SKM-1 treated with dmso at 0.1 percent for 144 hours (cell line): Measurements from ENCODE around the gene MED7.
"Not testable (repeated sequence)": the region's sequence is repeated elsewhere in the genome, so short reads cannot be mapped to it uniquely, and the experiment has no call there.

Experiments used
- DNase-seq: peaks from one replicate; lab custom pipeline; 2025; ENCODE audit not compliant: unreplicated experiment; lab: John Stamatoyannopoulos, UW

MED7 gene, protein sequence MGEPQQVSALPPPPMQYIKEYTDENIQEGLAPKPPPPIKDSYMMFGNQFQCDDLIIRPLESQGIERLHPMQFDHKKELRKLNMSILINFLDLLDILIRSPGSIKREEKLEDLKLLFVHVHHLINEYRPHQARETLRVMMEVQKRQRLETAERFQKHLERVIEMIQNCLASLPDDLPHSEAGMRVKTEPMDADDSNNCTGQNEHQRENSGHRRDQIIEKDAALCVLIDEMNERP

DNA sequence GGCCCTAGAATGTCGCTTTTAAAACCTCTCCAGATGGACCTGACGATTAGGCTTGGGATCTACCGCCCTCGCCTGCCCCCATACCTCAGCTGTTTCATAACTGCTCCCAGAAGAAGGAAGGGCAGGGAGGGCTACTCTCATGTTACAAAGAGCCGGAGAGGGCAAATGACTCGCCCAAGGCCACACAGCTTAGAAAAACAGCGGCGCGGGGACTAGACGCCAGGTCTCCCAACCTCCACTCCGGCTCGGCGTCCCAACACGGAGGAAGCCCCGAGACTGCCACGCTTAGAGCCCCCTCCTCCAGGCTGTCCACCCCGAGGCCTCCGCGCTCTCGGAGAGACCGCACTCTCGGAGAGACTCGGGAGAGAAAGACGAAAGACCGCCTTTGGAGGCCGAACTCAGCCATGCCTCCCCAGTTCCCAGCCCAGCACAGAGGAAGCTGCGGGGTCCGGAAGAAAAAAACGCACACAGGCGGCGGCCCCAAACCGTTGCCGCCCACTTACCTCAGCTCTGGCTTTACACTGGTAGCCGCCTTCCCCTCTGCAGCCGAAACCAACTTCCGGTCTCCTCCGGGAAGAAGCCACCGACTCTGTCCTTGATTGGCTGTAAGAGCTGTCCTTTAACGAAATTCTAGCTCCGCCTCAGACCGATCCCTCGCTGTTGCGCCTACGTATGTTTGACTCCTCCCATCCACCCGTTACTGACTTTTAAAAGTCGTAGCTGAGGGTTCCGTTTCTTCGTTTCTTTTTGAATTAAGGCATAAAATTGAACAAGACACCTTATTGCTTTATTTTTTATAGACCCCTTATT lies at the start of gene MED7:
Gene MED7 (minus strand): TSS at position 549 of the 810 bp plus-strand sequence. CDS start 3,434 bp downstream, outside the sequence.
- peak; percentile 97 for DNase-seq

DNA sequence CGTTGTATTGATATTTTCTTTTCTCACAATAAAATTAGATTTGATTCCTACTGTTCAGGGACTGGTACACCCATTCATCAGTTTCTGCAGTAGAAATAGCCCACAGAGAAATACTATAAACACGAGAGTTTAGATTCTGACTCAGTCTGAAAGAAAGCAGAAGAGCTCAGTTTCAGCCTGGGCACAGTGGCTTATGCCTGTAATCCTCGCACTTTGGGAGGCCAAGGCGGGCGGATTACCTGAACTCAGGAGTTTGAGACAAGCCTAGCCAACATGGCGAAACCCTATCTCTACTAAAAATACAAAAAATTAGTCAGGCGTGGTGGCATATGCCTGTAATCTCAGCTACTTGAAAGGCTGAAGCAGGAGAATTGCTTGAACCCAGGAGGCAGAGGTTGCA lies 46.6 kb upstream of the MED7 start:
- no peak for DNase-seq

DNA sequence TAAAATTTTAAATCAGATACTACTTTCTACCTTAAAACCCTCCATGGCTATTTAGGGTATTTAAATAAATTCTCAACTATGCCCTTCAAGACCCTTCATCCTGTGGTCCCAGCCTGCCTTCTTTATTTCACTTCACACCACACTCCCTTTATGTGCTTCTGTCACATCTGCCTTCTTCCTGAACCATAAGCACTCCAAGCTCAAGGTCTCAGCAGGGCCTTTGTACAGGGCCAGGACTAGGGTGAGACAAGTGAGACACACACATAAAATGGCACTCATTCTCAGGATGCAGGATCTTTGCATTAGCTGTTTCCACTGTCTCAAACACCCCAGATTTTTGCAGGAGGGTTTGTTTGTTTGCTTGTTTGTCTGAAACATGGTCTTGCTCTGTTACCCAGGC lies 45.6 kb upstream of the MED7 start:
- DNase-seq = no peak

DNA sequence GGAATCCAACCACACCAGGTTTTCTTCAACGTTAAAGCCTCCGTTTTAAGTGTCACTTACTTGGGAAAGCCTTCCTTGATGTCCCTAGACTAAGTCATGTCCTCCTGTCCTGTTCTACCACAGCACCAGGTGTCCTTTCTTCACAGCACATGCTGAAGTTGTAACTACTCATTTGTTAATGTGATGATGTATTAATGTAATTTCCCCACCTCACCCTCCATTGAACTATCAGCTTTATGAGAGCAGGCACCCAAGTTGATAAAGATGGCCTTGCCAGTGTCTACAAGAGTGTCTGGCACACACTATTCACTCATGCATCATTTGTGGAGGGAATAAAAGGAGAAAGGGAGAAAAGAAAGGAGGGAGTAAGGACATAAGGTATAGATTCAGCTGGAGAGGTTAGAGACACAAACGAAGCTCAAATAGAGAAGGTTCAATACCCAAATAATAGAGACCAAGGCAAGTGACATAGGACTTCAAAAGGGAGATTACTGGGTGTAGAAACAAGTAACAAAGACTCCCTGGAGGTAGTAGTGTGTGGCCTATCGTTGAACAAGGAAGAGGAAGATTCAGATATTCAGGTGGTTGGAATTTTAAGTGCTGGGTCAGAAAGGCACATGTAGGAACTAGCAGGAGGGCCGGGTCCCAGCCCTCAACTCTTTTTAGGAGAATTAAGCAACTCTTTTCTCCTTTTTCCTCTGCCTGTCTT lies 44.5 kb upstream of the MED7 start:
- no peak for DNase-seq

DNA sequence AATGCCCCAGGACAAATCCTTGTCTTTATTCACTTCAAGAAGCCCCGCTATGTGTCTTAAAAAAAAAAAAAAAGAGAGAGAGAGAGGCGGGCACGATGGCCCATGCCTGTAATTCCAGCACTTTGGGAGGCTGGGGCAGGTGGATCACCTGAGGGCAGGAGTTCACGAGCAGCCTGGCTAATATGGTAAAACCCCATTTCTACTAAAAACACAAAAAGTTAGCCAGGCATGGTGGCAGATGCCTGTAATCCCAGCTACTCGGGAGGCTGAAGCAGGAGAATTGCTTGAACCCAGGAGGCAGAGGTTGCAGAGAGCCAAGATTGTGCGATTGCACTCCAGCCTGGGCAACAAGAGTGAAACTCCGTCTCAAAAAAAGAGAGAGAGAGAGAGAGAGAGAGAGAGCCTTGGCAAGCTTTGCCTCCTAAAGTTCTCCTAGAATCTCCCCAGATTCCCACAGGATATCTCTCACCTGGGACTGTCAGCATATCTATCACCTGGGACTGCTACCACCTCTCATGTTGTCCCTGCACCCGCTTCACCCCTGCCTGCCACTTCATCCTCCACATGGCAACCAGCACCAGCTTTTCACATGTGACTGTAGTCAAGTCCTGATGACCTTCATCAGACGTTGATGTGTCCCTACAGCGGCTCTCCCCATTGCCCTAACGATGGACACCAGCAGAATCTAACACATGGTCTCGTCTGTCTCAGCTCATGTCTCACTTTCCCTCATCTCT lies 43.8 kb upstream of the MED7 start:
- no peak for DNase-seq

DNA sequence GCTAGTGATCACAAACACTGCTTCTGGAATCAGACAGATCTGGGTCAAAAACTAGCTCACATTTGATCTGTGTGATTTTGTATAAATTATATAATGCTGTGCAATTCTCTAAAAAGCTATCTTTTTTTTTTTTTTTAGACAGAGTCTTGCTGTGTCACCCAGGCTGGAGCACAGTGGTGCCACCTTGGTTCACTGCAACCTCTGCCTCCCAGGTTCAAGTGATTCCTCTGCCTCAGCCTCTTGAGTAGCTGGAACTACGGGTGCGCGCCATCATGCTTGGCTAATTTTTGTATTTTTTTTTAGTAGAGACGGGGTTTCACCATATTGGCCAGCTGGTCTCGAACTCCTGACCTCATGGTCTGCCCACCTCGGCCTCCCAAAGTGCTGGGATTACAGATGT lies 42.5 kb upstream of the MED7 start:
- DNase-seq = not testable (repeated sequence)

DNA sequence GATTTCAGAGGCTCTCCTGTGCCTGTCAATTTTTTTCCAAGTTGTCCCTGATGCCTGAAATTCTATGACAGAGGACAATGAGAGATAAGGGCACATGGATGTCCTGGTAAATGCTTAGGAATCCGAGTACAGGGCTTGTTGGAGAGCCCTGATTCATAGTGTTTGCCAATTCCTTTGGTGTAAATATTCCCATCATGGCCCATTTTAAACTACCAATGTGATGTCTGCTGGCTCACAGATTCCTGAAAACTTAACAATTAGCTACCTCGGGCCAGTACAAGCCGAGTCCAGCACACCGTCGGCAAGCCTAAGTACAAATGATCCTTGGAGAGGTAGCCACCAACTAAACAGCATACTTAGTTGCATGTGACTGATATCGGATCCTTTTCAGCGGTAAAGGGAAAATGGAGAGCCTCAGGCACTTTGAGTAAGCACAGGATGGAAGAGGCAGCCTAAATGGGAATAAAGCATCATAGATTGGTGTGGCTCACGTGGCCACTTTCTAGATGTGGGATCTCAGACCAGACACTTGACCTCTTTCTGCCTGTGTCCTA lies 41.5 kb upstream of the MED7 start:
- DNase-seq = no peak

DNA sequence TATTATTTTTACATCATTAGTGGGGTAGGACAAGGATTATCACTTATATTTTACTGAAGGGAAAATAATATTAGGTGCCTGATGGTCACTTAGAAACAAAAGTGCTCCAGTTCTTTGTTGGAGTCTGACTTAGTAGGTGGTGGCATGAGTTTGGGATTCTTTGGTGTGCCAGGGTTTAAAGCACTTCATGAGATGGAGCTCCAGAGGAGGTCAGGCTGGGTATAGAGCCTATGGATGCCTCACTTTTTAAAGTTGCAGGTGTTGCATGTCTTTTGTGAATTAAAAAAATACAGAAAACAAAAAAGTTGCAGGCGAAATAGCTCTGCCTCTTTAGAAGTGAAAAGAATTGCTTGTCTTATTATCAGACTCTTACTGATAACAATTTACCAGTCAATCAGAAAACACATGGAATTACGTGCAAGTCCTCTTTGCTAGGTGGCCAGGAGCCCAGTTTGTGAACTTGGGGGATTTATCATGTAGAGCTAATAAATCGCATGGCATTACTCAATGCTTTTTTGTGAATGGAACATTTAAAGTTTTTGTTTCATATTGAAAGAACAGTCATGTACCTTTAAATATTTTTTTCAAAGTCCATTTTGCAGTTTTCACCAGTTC lies 39.6 kb upstream of the MED7 start:
- no peak for DNase-seq

DNA sequence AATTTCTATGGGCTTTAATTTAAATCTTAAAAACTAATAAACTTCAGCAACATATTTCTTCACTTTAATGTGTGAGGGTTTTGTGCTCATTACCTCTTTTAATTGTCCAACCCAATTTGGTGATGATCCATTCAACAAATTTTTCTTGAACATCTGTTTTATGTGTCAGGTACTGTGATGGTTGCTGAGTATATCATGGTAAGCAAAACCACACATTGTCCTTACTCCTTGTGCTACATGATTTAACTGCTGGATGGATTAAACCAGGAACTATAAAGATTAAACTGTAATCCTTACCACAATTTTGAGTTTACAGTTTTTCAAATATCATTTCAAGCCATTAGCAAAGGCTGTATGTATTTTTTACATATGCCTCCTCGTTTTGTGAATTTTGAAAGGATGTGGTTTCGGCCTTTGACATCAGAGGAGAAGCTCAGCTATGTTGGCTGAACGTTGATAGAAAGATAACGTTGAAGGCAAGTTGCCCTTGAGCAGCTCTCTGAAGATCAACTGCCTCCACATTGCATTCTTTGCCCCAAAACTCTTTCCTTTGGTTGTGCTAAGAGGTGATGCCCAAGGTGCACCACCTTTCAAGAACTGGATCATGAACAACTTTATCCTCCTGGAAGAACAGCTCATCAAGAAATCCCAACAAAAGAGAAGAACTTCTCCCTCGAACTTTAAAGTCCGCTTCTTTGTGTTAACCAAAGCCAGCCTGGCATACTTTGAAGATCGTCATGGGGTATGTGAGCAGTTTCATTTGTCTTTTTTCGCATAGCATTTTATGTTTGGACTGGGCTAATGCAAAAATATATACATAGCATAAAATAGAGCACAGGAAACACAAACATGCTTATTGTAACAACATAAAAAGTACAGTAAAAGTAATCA lies 38.0 kb upstream of the MED7 start, which contains the start of gene ITK:
Gene ITK (plus strand): TSS at position 467 of the 891 bp plus-strand sequence. CDS start 138 bp downstream, at position 605.
- DNase-seq = no peak

DNA sequence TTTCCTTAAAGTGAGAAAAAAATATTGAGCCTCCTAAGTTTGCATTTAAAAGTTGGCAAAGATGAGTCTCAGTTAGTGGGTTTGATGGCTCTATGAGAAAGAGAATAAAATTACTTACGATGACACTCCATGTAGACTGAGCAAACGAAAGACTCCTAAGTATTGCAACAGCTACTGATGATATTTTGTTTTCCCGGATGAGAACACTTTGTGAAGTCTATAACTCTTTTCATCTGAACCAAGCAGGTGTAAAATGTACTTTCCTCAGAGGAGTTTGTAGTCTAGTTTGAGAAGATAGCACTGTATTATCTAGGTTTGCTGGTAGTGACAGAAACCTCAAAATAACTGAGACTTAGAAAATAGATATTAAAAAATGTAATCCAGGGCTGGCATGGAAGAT lies 36.3 kb upstream of the MED7 start:
- no peak for DNase-seq

DNA sequence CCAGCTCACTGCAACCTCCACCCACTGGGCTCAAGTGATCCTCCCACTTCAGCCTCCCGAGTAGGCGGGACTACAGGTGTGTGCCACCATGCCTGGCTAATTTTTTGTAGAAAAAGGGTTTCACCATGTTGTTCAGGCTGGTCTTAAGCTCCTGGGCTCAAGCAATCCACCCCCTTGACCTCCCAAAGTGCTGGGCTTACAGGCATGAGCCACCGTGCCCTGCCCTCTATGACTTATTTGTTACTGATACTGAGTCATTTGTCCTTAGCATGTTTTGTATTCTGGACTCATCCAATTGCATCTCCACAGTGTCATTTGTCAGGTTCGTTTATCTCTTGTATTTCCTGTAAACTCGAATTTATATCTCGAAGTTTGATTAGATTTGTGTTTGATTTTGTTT lies 35.3 kb upstream of the MED7 start:
- DNase-seq = no peak

DNA sequence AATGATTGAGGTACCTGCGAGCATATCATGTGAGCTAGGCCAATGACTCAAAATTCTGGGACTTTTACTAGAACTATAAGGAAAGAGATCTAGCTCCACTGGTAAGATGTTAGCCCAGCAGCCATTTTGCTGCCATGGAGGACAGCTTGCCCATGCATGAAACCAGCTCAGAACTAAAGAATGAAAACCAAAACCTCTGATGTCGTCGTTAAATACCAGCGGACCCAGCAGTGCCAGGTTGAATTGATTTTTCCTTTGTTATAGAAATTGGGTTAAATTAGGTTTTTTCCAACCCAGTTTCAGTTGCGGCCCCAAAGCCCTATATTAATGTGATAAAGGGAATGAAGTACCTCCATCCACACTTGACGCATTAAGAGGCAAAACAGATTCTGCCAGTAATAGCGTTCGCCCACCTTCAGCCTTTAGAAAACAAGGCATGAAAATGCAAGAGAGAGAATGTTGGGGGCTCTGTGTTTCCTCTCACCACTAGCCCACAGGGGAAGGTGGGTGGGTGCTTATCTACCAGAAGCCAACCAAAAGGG lies 32.5 kb upstream of the MED7 start:
- DNase-seq = no peak

DNA sequence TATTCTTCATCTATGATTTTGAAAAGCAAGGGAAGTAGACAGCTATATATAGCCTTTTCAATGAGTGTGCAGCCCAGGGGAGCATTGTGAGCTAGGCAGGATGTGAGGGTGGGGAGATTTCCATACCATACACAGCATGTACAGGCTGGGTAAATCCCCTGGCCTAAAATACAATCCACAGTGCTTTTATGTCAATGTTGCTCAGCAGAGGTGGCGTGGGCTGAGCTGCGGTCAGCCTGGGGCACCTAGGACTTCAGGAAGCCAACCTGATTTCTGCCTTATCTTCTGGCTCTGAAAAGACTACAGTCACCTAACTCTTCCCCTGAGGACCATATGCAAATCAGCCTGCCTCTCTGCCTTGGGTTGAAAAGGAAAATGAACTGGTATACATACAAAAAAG lies 29.7 kb upstream of the MED7 start:
- DNase-seq = no peak

DNA sequence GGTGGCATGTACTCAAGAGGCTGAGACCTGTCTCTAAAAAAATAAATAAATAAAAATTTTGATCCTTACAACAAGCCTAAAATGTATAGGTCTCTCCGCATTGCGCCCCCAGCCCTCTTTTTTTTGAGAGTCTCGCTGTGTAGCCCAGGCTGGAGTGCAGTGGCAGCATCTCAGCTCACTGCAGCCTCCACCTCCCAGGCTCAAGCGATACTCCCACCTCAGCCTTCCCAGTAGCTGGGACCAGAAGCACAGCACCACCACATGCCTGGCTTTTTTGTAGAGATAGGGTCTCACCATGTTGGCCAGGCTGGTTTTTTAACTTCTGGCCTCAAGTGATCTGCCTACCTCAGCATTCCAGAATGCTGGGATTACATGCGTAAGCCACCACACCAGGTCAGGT lies 25.6 kb upstream of the MED7 start:
- DNase-seq = no peak

DNA sequence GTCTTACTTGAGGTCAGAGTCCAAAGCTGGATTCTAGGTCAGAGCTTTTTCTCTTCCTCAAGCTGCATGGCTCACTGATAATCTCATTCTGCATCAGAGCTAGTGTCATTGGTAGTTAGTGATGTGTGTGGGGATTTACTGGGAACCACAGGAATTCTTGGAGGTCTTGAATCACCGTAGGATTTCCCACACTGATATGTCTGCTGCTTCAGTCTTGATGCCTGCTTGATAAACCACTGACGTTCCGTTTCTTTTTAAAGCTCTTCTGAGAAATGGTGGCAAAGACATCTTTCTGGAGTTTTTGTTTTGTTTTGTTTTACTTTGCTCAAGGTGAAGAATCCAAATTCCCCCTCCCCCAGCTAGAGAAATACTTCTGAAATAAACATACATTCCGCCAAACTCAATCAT lies 24.6 kb upstream of the MED7 start:
- no peak for DNase-seq

DNA sequence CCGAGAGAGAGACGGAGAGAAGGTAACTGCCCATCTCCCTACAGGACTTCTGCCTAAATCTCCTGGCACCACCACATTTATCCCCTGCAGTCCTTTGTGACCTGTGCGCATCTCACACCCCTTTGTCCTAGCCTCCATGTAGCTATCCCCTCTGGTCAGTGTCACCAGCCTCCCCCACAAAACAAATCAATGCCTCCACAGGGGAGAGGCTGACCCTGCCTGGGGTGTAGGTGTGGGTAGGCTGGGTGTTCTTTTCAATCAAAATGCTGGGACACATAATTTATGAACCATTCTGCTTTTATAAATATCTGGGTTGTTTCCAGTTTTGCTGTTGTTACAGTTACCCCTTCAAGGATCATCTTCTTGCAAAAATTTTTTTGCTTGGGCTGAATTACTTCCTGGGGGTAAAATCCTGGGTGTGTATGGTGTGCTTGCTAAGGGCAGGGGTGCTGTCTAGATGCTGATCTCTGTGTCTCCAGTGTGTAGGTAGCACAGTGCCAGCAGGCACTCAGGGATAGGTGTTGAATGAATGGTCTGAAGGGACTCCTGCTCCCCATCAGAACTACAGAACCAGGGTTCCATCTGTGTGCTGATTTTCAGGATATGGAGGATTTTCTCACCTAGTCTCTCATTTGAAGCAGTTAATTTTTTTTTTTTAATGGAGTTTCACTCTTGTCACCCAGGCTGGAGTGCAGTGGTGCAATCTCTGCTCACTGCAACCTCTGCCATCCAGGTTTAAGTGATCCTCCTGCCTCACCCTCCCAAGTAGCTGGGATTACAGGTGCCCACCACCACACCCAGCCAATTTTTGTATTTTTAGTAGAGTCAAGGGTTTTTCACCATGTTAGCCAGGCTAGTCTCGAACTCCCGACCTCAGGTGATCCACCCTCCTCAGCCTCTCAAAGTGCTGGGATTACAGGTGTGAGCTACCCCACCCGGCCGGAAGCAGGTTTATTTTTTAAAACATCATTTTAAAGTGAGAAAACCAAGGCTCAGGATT lies 23.8 kb upstream of the MED7 start, which contains the start of gene GARIN3:
Gene GARIN3 (minus strand): TSS at position 51 of the 1,000 bp plus-strand sequence. CDS start 96 bp downstream, outside the sequence.
- no peak for DNase-seq

DNA sequence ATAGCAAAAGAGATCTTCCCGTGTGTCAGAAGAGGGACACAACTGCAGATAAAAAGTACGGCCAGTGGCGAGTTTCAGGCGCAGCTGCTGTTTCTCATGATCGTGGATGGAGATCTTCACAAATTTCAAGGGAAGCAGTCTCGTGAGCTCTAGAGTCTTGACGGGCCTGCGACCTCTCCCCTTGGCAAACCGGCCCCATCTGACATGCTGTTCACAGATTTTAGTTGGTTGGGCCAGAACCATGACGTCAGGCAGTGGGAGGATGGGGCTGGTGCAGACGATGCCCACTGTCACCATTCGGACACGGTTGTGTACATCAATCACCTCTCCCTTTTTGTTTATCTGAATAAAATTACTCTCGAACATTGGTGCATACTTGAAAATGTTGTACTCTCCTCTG lies 23.0 kb upstream of the MED7 start:
- no peak for DNase-seq

DNA sequence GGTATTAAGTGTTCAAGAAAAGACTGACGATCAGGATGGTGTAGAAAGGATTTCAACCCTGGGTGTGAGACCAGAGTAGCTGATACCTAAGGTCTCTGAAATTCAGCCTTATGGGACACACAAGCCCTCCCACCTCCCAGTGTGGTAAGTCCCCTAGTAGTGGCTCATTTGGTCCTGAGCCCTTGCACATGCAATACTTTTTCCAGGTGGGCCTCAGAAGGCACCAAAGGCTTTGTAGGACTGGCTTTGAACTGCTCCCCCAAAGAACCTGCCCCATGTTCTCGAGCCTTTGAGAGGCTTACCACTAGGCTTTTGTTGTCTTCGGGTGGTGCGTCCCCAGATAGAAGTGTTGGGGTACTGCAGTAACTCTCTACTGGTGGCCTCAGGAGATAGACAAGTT lies 22.6 kb upstream of the MED7 start:
- DNase-seq = no peak
